HCT116 (cell line): ENCODE measurements around the gene PROX1. TPM values are rescaled to one million over a fixed set of nuclear protein-coding genes. Genes with fewer than 3 reads are reported as not detected.

ENCODE experiments used
- ATAC-seq: fragments of 200-7000 bp; cut with Tn5 transposase; 2 replicates; pipeline ENCODE4 v1.9.1; 2020; ENCODE audit warnings: mild to moderate bottlenecking, moderate library complexity
- BruUV-seq: library from RNA; stranded (reverse); fragments of 400-500 nt; replicated peaks from 2 replicates; lab custom pipeline; 2021; lab: Mats Ljungman, UMichigan
- CTCF ChIA-PET: fragments of 300-600 bp; sonication (Branson Sonifier 250); formaldehyde crosslinking; loops from one replicate; lab custom pipeline; 2021; ENCODE audit warnings: antibody characterized with exemption; lab: Charles Lee
- POLR2A ChIA-PET: fragments of 300-600, 350-600 bp; sonication (Branson Sonifier 250); formaldehyde crosslinking; loops from one replicate; lab custom pipeline; 2021; ENCODE audit warnings: antibody characterized with exemption; lab: Charles Lee
- RAD21 ChIA-PET, 2 experiments: fragments of 300-600 bp; sonication (Branson Sonifier 250); formaldehyde crosslinking; loops; one replicate each; lab custom pipeline; 2023; ENCODE audit warnings: low total read pairs in 2 of 2; ENCODE audit not compliant: uncharacterized antibody in 2 of 2, unreplicated experiment in 2 of 2, low non-redundant PET in 1 of 2; lab: Charles Lee
- DNase-seq: peaks from one replicate; pipeline ENCODE4 v3.0.0-alpha.2; 2010; ENCODE audit warnings: low read depth, low spot score
- H2AFZ ChIP-seq: fragments of 200-600 bp; shearing (Covaris generic), sonication (generic); 2 replicates; pipeline ENCODE4 v1.6.1; 2017; ENCODE audit warnings: low read depth, mixed run types, mixed read lengths, antibody characterized with exemption, low read length; ENCODE audit not compliant: poor library complexity, severe bottlenecking
- H3K27ac ChIP-seq: 2 replicates; pipeline ENCODE4 v1.5.1; 2012; ENCODE audit warnings: low read depth, low read length
- H3K27me3 ChIP-seq: fragments of 200-600 bp; sonication (generic); 2 replicates; pipeline ENCODE4 v1.6.1; 2016; ENCODE audit warnings: mixed run types, low read length, mixed read lengths; ENCODE audit not compliant: insufficient read depth
- H3K36me3 ChIP-seq, 2 experiments: fragments of 200-500 bp in 1 of 2; fragments of 200-600 bp in 1 of 2; sonication (Bioruptor generic) in 1 of 2; sonication (generic) in 1 of 2; 2 replicates each; pipeline versions ENCODE4 v1.5.1 to v1.6.1; 2014 to 2016; ENCODE audit warnings: low read length in 2 of 2, inconsistent platforms in 1 of 2, mixed read lengths in 1 of 2, mixed run types in 1 of 2; ENCODE audit not compliant: insufficient read depth in 2 of 2, control insufficient read depth in 1 of 2
- H3K4me1 ChIP-seq, 2 experiments: fragments of 200-600 bp in 1 of 2; sonication (generic) in 1 of 2; 2 replicates each; pipeline versions ENCODE4 v1.5.1 to v1.6.1; 2012 to 2017; ENCODE audit warnings: low read length in 2 of 2, inconsistent platforms in 1 of 2, mild to moderate bottlenecking in 1 of 2, mixed read lengths in 1 of 2, mixed run types in 1 of 2, moderate library complexity in 1 of 2; ENCODE audit not compliant: insufficient read depth in 2 of 2, control insufficient read depth in 1 of 2
- H3K4me2 ChIP-seq: fragments of 200-600 bp; sonication (generic); 2 replicates; pipeline ENCODE4 v1.6.1; 2017; ENCODE audit warnings: mixed run types, low read length, mixed read lengths
- H3K4me3 ChIP-seq, 2 experiments: fragments of 200-600 bp in 1 of 2; sonication (generic) in 1 of 2; replicated peaks in 1 of 2; 2 replicates each; pipeline ENCODE4 v1.5.1; 2011 to 2016; ENCODE audit warnings: low read length in 2 of 2, control low read depth in 1 of 2, low read depth in 1 of 2, mild to moderate bottlenecking in 1 of 2, mixed read lengths in 1 of 2, mixed run types in 1 of 2
- H3K79me2 ChIP-seq: fragments of 200-600 bp; sonication (generic); 2 replicates; pipeline ENCODE4 v1.6.1; 2017; ENCODE audit warnings: mild to moderate bottlenecking, mixed run types, low read length, moderate library complexity, mixed read lengths; ENCODE audit not compliant: insufficient read depth
- H3K9ac ChIP-seq: fragments of 200-600 bp; sonication (generic); 2 replicates; pipeline ENCODE4 v1.6.1; 2016; ENCODE audit warnings: low read length, mixed read lengths
- H3K9me2 ChIP-seq: fragments of 200-600 bp; sonication (generic), shearing (Covaris generic); 2 replicates; pipeline ENCODE4 v1.6.1; 2017; ENCODE audit warnings: mixed run types, mild to moderate bottlenecking, moderate library complexity; ENCODE audit not compliant: insufficient read depth
- H3K9me3 ChIP-seq, 2 experiments: fragments of 200-500 bp in 1 of 2; fragments of 200-600 bp in 1 of 2; sonication (Bioruptor generic) in 1 of 2; sonication (generic) in 1 of 2; 2 replicates each; pipeline ENCODE4 v1.6.1; 2014 to 2017; ENCODE audit warnings: low read length in 2 of 2, mixed read lengths in 2 of 2, inconsistent platforms in 1 of 2, low read depth in 1 of 2, mild to moderate bottlenecking in 1 of 2, mixed run types in 1 of 2, moderate library complexity in 1 of 2; ENCODE audit not compliant: control insufficient read depth in 1 of 2, insufficient read depth in 1 of 2
- H4K20me1 ChIP-seq: fragments of 200-600 bp; sonication (generic), shearing (Covaris generic); 2 replicates; pipeline ENCODE4 v1.6.1; 2017; ENCODE audit warnings: mixed run types, mild to moderate bottlenecking, moderate library complexity; ENCODE audit not compliant: insufficient read depth
- ATF3 ChIP-seq: IDR thresholded peaks from 2 replicates; pipeline ENCODE4 v1.6.1; 2012
- CBX3 ChIP-seq: IDR thresholded peaks from 2 replicates; pipeline ENCODE4 v1.6.1; 2012; ENCODE audit warnings: low read depth
- CTCF ChIP-seq, 3 experiments: fragments of 200-600 bp in 1 of 3; sonication (generic) in 1 of 3; IDR thresholded peaks in 2 of 3; conservative IDR thresholded peaks in 1 of 3; 2 replicates each; pipeline ENCODE4 v1.5.1; 2012 to 2017; ENCODE audit warnings: low read depth in 2 of 3, low read length in 2 of 3, antibody characterized with exemption in 1 of 3, borderline replicate concordance in 1 of 3, control low read depth in 1 of 3, mild to moderate bottlenecking in 1 of 3, mixed read lengths in 1 of 3, mixed run types in 1 of 3, moderate library complexity in 1 of 3; ENCODE audit not compliant: insufficient read depth in 1 of 3
- EGR1 ChIP-seq: IDR thresholded peaks from 2 replicates; pipeline ENCODE4 v1.6.1; 2012; ENCODE audit warnings: low read depth
- ELF1 ChIP-seq: IDR thresholded peaks from 2 replicates; pipeline ENCODE4 v1.6.1; 2012; ENCODE audit warnings: low read depth, borderline replicate concordance
- EZH2 ChIP-seq: fragments of 200-600 bp; sonication (generic); IDR thresholded peaks from 2 replicates; pipeline ENCODE4 v1.6.1; 2017; ENCODE audit warnings: antibody characterized with exemption, mixed run types
- EZH2phosphoT487 ChIP-seq: fragments of 200-600 bp; IDR thresholded peaks from 2 replicates; pipeline ENCODE4 v1.6.1; 2018; ENCODE audit warnings: antibody characterized with exemption, borderline replicate concordance
- POLR2A ChIP-seq: IDR thresholded peaks from 2 replicates; pipeline ENCODE4 v1.7.0; 2011; ENCODE audit warnings: borderline replicate concordance; ENCODE audit not compliant: insufficient read depth, insufficient read length; ENCODE audit errors: extremely low read depth
- POLR2AphosphoS5 ChIP-seq: IDR thresholded peaks from 2 replicates; pipeline ENCODE4 v1.6.1; 2011; ENCODE audit warnings: mild to moderate bottlenecking, low read depth, low read length, moderate library complexity
- RAD21 ChIP-seq: IDR thresholded peaks from 2 replicates; pipeline ENCODE4 v1.6.1; 2012; ENCODE audit warnings: low read depth, mild to moderate bottlenecking
- SIN3A ChIP-seq: IDR thresholded peaks from 2 replicates; pipeline ENCODE4 v1.6.1; 2012; ENCODE audit warnings: low read depth
- SP1 ChIP-seq: IDR thresholded peaks from 2 replicates; pipeline ENCODE4 v1.6.1; 2012; ENCODE audit warnings: low read depth
- SRF ChIP-seq: IDR thresholded peaks from 2 replicates; pipeline ENCODE4 v1.6.1; 2012; ENCODE audit warnings: low read depth
- TCF7L2 ChIP-seq: IDR thresholded peaks from 2 replicates; pipeline ENCODE4 v1.7.0; 2011; ENCODE audit warnings: borderline replicate concordance, inconsistent platforms; ENCODE audit not compliant: insufficient read depth, insufficient read length; ENCODE audit errors: extremely low read depth
- ZFX ChIP-seq: fragments of 450-650 bp; IDR thresholded peaks from 2 replicates; pipeline ENCODE4 v1.6.1; 2017
- intact Hi-C: fragments of 100-400 bp; cut with micrococcal nuclease; formaldehyde crosslinking; loops from 2 replicates; pipeline ENCODE4 v1.10.0; 2022
- total RNA-seq: library from RNA; stranded (reverse); gene quantifications from one replicate; pipeline ENCODE4 v1.2.1, GENCODE V29; 2021; ENCODE audit not compliant: unreplicated experiment

Gene PROX1
- total RNA-seq, 1 experiment from 2014 or later, result 0.22 TPM

GRCh38 chr1:213999732-214000131 lies 12.0 kb downstream of the PROX1 start:
- ATAC-seq (no peak), DNase-seq (no peak)
- ChIA-PET POLR2A (no interaction called here), CTCF (no interaction called here), RAD21 (no interaction called here)
- Histone ChIP-seq H3K9ac (no peak overlapping the region), H3K27ac (no peak overlapping the region), H4K20me1 (no peaks in the 10 kb centered on the region), H3K9me3 (no peaks in the 10 kb centered on the region), H2AFZ (no peak overlapping the region), H3K79me2 (no peaks in the 10 kb centered on the region), H3K4me1 (no peaks in the 10 kb centered on the region), H3K4me2 (no peak overlapping the region), H3K36me3 (no peaks in the 10 kb centered on the region), H3K27me3 (0 out of 2 replicates have a peak, but pooled peaks cover 6% of the 10 kb centered on the region), H3K9me2 (no peaks in the 10 kb centered on the region), H3K4me3 (no peak overlapping the region)
- intact Hi-C loops, result loop anchor here (5.0 kb wide), 1 partner anchor 52 kb away; no protein-coding TSS in a partner anchor
- BruUV-seq, result no TSS peak
- TF ChIP-seq POLR2AphosphoS5 (no peak), RAD21 (no peak), EGR1 (no peak), SP1 (no peak), TCF7L2 (no peak), ATF3 (no peak), CTCF (IDR thresholded peaks at IDR 0.05 in 2 of 3, conservative IDR thresholded peaks at IDR 0.05 in 1 of 3; ENCODE audit: borderline replicate concordance in 1 of 3, insufficient read depth in 1 of 3, low read depth in 2 of 3, low read length in 2 of 3) (no peak), EZH2phosphoT487 (no peak), POLR2A (no peak), EZH2 (no peak), ZFX (no peak), SRF (no peak), CBX3 (no peak), ELF1 (no peak), SIN3A (no peak)
